AG04450 (cell line): ENCODE results near the gene ARL5C. TPM values are rescaled to one million over a fixed set of nuclear protein-coding genes. Genes with fewer than 3 reads are reported as not detected.

Experiments used
- CTCF ChIA-PET: fragments of 300-600, 350-600 bp; formaldehyde crosslinking; extraction: SDS; loops from one replicate; lab custom pipeline; 2022; ENCODE audit warnings: antibody characterized with exemption, inconsistent platforms; lab: Charles Lee
- POLR2A ChIA-PET: fragments of 350-600 bp; formaldehyde crosslinking; extraction: SDS; loops from one replicate; lab custom pipeline; 2021; ENCODE audit warnings: antibody characterized with exemption, inconsistent platforms; lab: Yijun Ruan, JAX
- DNase-seq: peaks from one replicate; pipeline ENCODE4 v3.0.0-alpha.2; 2011; ENCODE audit warnings: low read depth, low spot score
- H3K27ac ChIP-seq: one replicate; pipeline ENCODE4 v1.5.1; 2012; ENCODE audit warnings: low read depth, low read length, control low read depth
- H3K27me3 ChIP-seq: one replicate; pipeline ENCODE4 v1.6.0; 2012; ENCODE audit warnings: low read length; ENCODE audit not compliant: control insufficient read depth, insufficient read depth
- H3K4me3 ChIP-seq: 2 replicates; pipeline ENCODE4 v1.5.1; 2011; ENCODE audit warnings: mild to moderate bottlenecking, low read depth, low read length, control low read depth
- H3K9me3 ChIP-seq: 2 replicates; pipeline ENCODE4 v1.5.1; 2012; ENCODE audit warnings: low read length; ENCODE audit not compliant: control insufficient read depth, insufficient read depth
- CTCF ChIP-seq: IDR thresholded peaks from 2 replicates; pipeline ENCODE4 v1.5.1; 2011; ENCODE audit warnings: low read depth, low read length, control low read depth, inconsistent platforms
- polyA minus RNA-seq: library from RNA; depleted of rRNA, polyadenylated mRNA; stranded (reverse); fragments of >200 nt; gene quantifications from 2 replicates; pipeline ENCODE4 v1.2.3, GENCODE V29; 2011; rRNA and poly(A)+ RNA removed
- polyA plus RNA-seq: library from polyadenylated mRNA; depleted of rRNA; stranded (reverse); fragments of >200 nt; gene quantifications from 2 replicates; pipeline ENCODE4 v1.2.3, GENCODE V29; 2011; rRNA removed

The ARL5C gene, protein sequence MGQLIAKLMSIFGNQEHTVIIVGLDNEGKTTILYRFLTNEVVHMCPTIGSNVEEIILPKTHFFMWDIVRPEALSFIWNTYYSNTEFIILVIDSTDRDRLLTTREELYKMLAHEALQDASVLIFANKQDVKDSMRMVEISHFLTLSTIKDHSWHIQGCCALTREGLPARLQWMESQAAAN
- polyA plus RNA-seq (not detected in 2 replicates), polyA minus RNA-seq (not detected in 2 replicates)

DNA sequence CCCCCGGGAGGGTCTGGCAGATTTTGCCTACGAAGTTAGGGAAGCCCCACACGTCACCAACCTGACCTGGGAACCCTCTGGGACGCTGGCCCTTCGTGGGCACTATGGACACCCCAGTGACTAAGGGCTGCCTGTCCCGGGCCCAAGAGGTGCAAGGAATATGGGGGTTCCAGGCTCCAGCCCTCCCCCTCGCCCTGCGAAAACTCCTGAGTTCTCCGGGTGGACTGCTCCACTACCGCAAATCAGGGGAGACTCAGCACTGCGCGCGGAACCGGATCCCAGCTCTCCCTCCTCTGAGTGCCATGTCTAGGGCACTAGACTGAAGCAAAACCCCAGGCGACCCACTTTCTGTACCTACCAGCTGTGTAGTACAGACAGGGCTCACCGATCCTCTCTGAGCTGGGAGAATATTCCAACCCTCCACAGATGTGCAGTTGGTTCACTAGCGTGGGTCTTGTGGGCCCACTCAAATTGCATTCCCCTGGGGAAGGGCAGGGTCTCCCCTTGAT, at the start of gene ARL5C:
Gene ARL5C, minus strand, starts transcription at position 321 of the 509 bp plus-strand sequence. CDS start 401 bp downstream, outside the sequence.
- no peak for DNase-seq
- H3K4me3 ChIP-seq = peak within 1 kb of the TSS; percentile 63
- POLR2A ChIA-PET = no interaction called here
- H3K9me3 ChIP-seq = peaks cover 4% of the 10 kb centered on the region; the same call in 1 of the 2 replicates
- CTCF ChIA-PET = interaction anchor here (1.0 to 3.8 kb wide), 6 partner anchors 9 to 182 kb away, joined by 3 to 54 read pairs (median 25); no protein-coding TSS in a partner anchor
- peaks cover 32% of the 10 kb centered on the region for H3K27me3 ChIP-seq
- H3K27ac ChIP-seq = no peak within 1 kb of the TSS
- no peak for TF ChIP-seq CTCF

GRCh38 chr17:39213852-39214251, 47.9 kb upstream of the ARL5C start:
- CTCF ChIA-PET = no interaction called here
- H3K9me3 ChIP-seq = no peaks in the 10 kb centered on the region; the same call in 1 of the 2 replicates
- peaks cover 28% of the 10 kb centered on the region for H3K27me3 ChIP-seq
- H3K4me3 ChIP-seq = no peak overlapping the region
- DNase-seq = no peak
- no peak for TF ChIP-seq CTCF
- POLR2A ChIA-PET = no interaction called here
- no peak overlapping the region for H3K27ac ChIP-seq

DNA sequence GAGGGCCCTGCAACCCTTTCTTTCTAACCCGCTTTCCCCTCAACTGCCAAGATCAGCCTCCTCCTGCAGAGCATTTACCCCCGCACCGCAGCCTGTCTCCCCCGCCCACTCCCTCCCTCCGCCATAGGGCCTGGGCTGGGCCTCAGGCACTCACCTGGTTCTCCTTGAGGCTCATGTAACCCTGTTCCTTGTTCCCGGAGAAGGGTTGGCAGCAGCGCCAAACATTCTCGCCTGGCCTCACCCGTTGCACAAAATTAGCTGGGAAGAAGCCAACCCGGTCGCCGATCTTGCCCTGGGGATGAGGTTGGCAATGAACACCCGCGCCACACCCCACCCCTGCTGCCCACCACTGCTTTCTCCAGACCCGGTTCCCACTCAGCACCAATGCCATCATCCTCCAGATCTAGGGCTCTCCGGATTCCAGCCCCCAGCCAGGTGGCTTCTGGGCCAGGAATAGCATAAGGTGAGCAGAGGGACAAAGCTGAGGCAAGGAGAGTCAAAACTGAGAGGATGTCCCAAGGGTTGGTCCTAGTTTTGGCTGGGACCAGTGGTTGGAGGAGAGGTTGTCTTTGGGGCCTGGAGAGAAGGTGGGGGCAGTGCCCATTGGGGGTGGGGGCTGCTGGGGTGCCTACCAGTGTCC, 47.0 kb upstream of the ARL5C start:
- H3K27ac ChIP-seq = no peak overlapping the region
- CTCF ChIA-PET = no interaction called here
- H3K9me3 ChIP-seq = no peaks in the 10 kb centered on the region; the same call in 1 of the 2 replicates
- no peak for TF ChIP-seq CTCF
- no peak for DNase-seq
- H3K27me3 ChIP-seq = peaks cover 21% of the 10 kb centered on the region
- POLR2A ChIA-PET = interaction anchor here (0.6 kb wide), 1 partner anchor 13 kb away, joined by 7 read pairs; the partner anchor contains the start of gene RPL19
- H3K4me3 ChIP-seq = no peak overlapping the region

DNA sequence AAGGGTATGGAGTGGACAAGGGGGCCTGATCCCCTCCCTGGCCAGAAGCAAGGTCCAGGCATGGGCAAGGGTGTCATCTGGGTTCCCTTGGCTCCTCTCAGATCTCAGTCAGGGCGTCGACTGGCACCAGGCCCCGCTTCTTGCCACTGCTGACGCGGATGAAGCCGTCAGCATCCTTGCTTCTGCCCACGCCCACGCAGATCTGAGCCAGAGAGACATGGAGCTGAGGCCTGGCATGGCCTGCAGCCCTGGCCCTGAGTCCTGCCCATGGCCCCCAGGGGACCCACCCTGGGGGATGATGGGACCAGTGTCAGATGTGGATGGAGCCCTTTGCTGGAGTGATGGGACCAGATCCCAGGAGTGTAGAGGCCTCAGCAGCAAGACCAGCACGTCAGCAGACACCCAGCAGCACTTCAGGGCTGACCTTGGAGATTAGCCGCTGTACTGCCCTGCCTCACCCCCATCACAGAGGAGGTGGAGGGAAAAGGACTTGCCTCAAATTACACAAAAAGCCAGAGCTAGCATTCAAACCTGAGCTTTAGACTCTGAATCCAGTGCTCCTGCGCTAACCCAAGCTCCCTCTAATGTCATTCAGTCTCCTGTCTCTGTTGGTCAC, 46.3 kb upstream of the ARL5C start:
- H3K9me3 ChIP-seq = no peaks in the 10 kb centered on the region
- no peak for DNase-seq
- H3K27me3 ChIP-seq = peaks cover 16% of the 10 kb centered on the region
- POLR2A ChIA-PET = interaction anchor here (0.6 kb wide), 1 partner anchor 12 kb away, joined by 7 read pairs; the partner anchor contains the start of gene RPL19
- TF ChIP-seq CTCF = no peak
- CTCF ChIA-PET = no interaction called here
- no peak overlapping the region for H3K4me3 ChIP-seq
- no peak overlapping the region for H3K27ac ChIP-seq
